ENCODE results near the gene SNX5.

The SNX5 gene

GRCh38 chr20:17912916-17913315 is 55.7 kb downstream of the SNX5 start:
- Mint-ChIP-seq H3K27me3 (peaks cover 36% of the 10 kb centered on the region), H3K27ac (no peak overlapping the region), H3K4me1 (ENCODE audit: low read depth) (no peaks in the 10 kb centered on the region), H3K9me3 (no peaks in the 10 kb centered on the region), H3K36me3 (ENCODE audit: low read depth) (no peaks in the 10 kb centered on the region), H3K4me3 (no peak overlapping the region)
- DNase-seq = no peak

- no peaks in the 10 kb centered on the region for H3K36me3 Mint-ChIP-seq (ENCODE audit: low read depth)
Observed at GRCh38 chr20:17911927-17912326, 56.7 kb downstream of the SNX5 start.

GRCh38 chr20:17910828-17911294 is 57.7 kb downstream of the SNX5 start:
- Mint-ChIP-seq H3K4me1 (ENCODE audit: low read depth) (no peaks in the 10 kb centered on the region), H3K4me3 (no peak overlapping the region), H3K27me3 (peaks cover 36% of the 10 kb centered on the region), H3K36me3 (ENCODE audit: low read depth) (no peaks in the 10 kb centered on the region), H3K9me3 (no peaks in the 10 kb centered on the region), H3K27ac (no peak overlapping the region)
- no peak for DNase-seq

More at GRCh38 chr20:17911927-17912326, 56.7 kb downstream of the SNX5 start:
- H3K9me3 Mint-ChIP-seq = no peaks in the 10 kb centered on the region
- H3K27ac Mint-ChIP-seq = no peak overlapping the region
- peaks cover 36% of the 10 kb centered on the region for H3K27me3 Mint-ChIP-seq
- no peaks in the 10 kb centered on the region for H3K4me1 Mint-ChIP-seq (ENCODE audit: low read depth)
- no peak overlapping the region for H3K4me3 Mint-ChIP-seq
- DNase-seq = no peak

GRCh38 chr20:17909869-17910321 is 58.7 kb downstream of the SNX5 start:
- Mint-ChIP-seq H3K27me3 (peaks cover 34% of the 10 kb centered on the region), H3K36me3 (ENCODE audit: low read depth) (no peaks in the 10 kb centered on the region), H3K9me3 (no peaks in the 10 kb centered on the region), H3K4me1 (ENCODE audit: low read depth) (no peaks in the 10 kb centered on the region), H3K27ac (no peak overlapping the region), H3K4me3 (no peak overlapping the region)
- DNase-seq = no peak

GRCh38 chr20:17905544-17905943 is 63.0 kb downstream of the SNX5 start:
- no peak overlapping the region for H3K4me3 Mint-ChIP-seq
- peaks cover 4% of the 10 kb centered on the region for H3K27me3 Mint-ChIP-seq
- H3K36me3 Mint-ChIP-seq (ENCODE audit: low read depth) = no peaks in the 10 kb centered on the region
- H3K4me1 Mint-ChIP-seq (ENCODE audit: low read depth) = peaks cover 4% of the 10 kb centered on the region
- H3K27ac Mint-ChIP-seq = no peak overlapping the region
- DNase-seq = no peak
- H3K9me3 Mint-ChIP-seq = no peaks in the 10 kb centered on the region

- no peak for DNase-seq
- Mint-ChIP-seq H3K9me3 (no peaks in the 10 kb centered on the region), H3K4me1 (ENCODE audit: low read depth) (peaks cover 4% of the 10 kb centered on the region), H3K36me3 (ENCODE audit: low read depth) (no peaks in the 10 kb centered on the region), H3K4me3 (no peak overlapping the region), H3K27ac (no peak overlapping the region), H3K27me3 (peaks cover 11% of the 10 kb centered on the region)
Observed at GRCh38 chr20:17904027-17904426, 64.6 kb downstream of the SNX5 start.

GRCh38 chr20:17902531-17903083 is 66.0 kb downstream of the SNX5 start:
- H3K27ac Mint-ChIP-seq = no peak overlapping the region

GRCh38 chr20:17901971-17902370 is 66.6 kb downstream of the SNX5 start:
- H3K4me3 Mint-ChIP-seq = no peak overlapping the region
- no peaks in the 10 kb centered on the region for H3K36me3 Mint-ChIP-seq (ENCODE audit: low read depth)
- H3K27me3 Mint-ChIP-seq = peaks cover 21% of the 10 kb centered on the region
- H3K9me3 Mint-ChIP-seq = no peaks in the 10 kb centered on the region
- no peak for DNase-seq
- peaks cover 5% of the 10 kb centered on the region for H3K4me1 Mint-ChIP-seq (ENCODE audit: low read depth)
- H3K27ac Mint-ChIP-seq = no peak overlapping the region

More at GRCh38 chr20:17902531-17903083, 66.0 kb downstream of the SNX5 start:
- no peak for DNase-seq
- Mint-ChIP-seq H3K4me3 (no peak overlapping the region), H3K27me3 (peaks cover 15% of the 10 kb centered on the region), H3K4me1 (ENCODE audit: low read depth) (peaks cover 4% of the 10 kb centered on the region), H3K36me3 (ENCODE audit: low read depth) (no peaks in the 10 kb centered on the region), H3K9me3 (no peaks in the 10 kb centered on the region)

GRCh38 chr20:17898548-17898994 is 70.0 kb downstream of the SNX5 start:
- Mint-ChIP-seq H3K4me3 (no peak overlapping the region), H3K9me3 (no peaks in the 10 kb centered on the region), H3K36me3 (ENCODE audit: low read depth) (no peaks in the 10 kb centered on the region), H3K27me3 (peaks cover 36% of the 10 kb centered on the region), H3K27ac (no peak overlapping the region), H3K4me1 (ENCODE audit: low read depth) (peaks cover 17% of the 10 kb centered on the region)
- DNase-seq = peak; percentile 64

GRCh38 chr20:17897566-17898307 is 70.9 kb downstream of the SNX5 start:
- Mint-ChIP-seq H3K36me3 (ENCODE audit: low read depth) (no peaks in the 10 kb centered on the region), H3K4me3 (no peak overlapping the region), H3K4me1 (ENCODE audit: low read depth) (peaks cover 17% of the 10 kb centered on the region), H3K27ac (no peak overlapping the region), H3K27me3 (peaks cover 36% of the 10 kb centered on the region), H3K9me3 (no peaks in the 10 kb centered on the region)
- DNase-seq = no peak

GRCh38 chr20:17896771-17897369 is 71.7 kb downstream of the SNX5 start:
- H3K27ac Mint-ChIP-seq = no peak overlapping the region
- H3K9me3 Mint-ChIP-seq = no peaks in the 10 kb centered on the region
- peaks cover 17% of the 10 kb centered on the region for H3K4me1 Mint-ChIP-seq (ENCODE audit: low read depth)
- no peak for DNase-seq
- peaks cover 40% of the 10 kb centered on the region for H3K27me3 Mint-ChIP-seq
- no peak overlapping the region for H3K4me3 Mint-ChIP-seq
- H3K36me3 Mint-ChIP-seq (ENCODE audit: low read depth) = no peaks in the 10 kb centered on the region

GRCh38 chr20:17896193-17896723 is 72.3 kb downstream of the SNX5 start:
- peaks cover 42% of the 10 kb centered on the region for H3K27me3 Mint-ChIP-seq
- peak overlapping the region; percentile 15 for H3K4me3 Mint-ChIP-seq
- H3K27ac Mint-ChIP-seq = peak overlapping the region; percentile 10
- H3K36me3 Mint-ChIP-seq (ENCODE audit: low read depth) = no peaks in the 10 kb centered on the region
- peaks cover 17% of the 10 kb centered on the region for H3K4me1 Mint-ChIP-seq (ENCODE audit: low read depth)
- H3K9me3 Mint-ChIP-seq = no peaks in the 10 kb centered on the region
- no peak for DNase-seq

GRCh38 chr20:17895641-17896171 is 72.9 kb downstream of the SNX5 start:
- Mint-ChIP-seq H3K4me1 (ENCODE audit: low read depth) (peaks cover 17% of the 10 kb centered on the region), H3K27ac (peak overlapping the region; percentile 10), H3K27me3 (peaks cover 38% of the 10 kb centered on the region), H3K36me3 (ENCODE audit: low read depth) (no peaks in the 10 kb centered on the region), H3K9me3 (no peaks in the 10 kb centered on the region), H3K4me3 (peak overlapping the region; percentile 44)
- peak; percentile 66 for DNase-seq

- Mint-ChIP-seq H3K27ac (no peak overlapping the region), H3K4me1 (ENCODE audit: low read depth) (peaks cover 17% of the 10 kb centered on the region), H3K9me3 (peaks cover 8% of the 10 kb centered on the region), H3K27me3 (peaks cover 37% of the 10 kb centered on the region), H3K36me3 (ENCODE audit: low read depth) (no peaks in the 10 kb centered on the region), H3K4me3 (no peak overlapping the region)
- DNase-seq = no peak
Observed at GRCh38 chr20:17893445-17893844, 75.1 kb downstream of the SNX5 start.
